ENCODE data around the gene SAPCD2.
"Not testable (repeated sequence)": the region's sequence is repeated elsewhere in the genome, so short reads cannot be mapped to it uniquely, and the experiment has no call there.

Gene SAPCD2

GRCh38 chr9:137064027-137064879, 6.1 kb downstream of the SAPCD2 start:
- DNase-seq (ENCODE audit: low spot score), result peak; percentile 62

- DNase-seq (ENCODE audit: low spot score), result no peak
Measured at GRCh38 chr9:137063311-137064026, 6.9 kb downstream of the SAPCD2 start.

- not testable (repeated sequence) for DNase-seq (ENCODE audit: low spot score)
Measured at GRCh38 chr9:137062798-137063197, 7.6 kb downstream of the SAPCD2 start.

GRCh38 chr9:137062384-137062783, 8.0 kb downstream of the SAPCD2 start:
- DNase-seq (ENCODE audit: low spot score), result no peak

- no peak for DNase-seq (ENCODE audit: low spot score)
Measured at GRCh38 chr9:137058521-137059234, 11.7 kb downstream of the SAPCD2 start.

- no peak for DNase-seq (ENCODE audit: low spot score)
Measured at GRCh38 chr9:137057545-137057944, 12.8 kb downstream of the SAPCD2 start.

GRCh38 chr9:137056739-137057415, 13.5 kb downstream of the SAPCD2 start:
- no peak for DNase-seq (ENCODE audit: low spot score)

GRCh38 chr9:137055385-137056364, 14.7 kb downstream of the SAPCD2 start:
- DNase-seq (ENCODE audit: low spot score), result no peak

- DNase-seq (ENCODE audit: low spot score), result no peak
Measured at GRCh38 chr9:137054932-137055384, 15.4 kb downstream of the SAPCD2 start.

- no peak for DNase-seq (ENCODE audit: low spot score)
Measured at GRCh38 chr9:137053944-137054931, 16.1 kb downstream of the SAPCD2 start, which contains the start of gene ENTPD2. Gene ENTPD2, minus strand, starts transcription at chr9:137054061. Its CDS starts 64 bp downstream, at chr9:137053997.

- no peak for DNase-seq (ENCODE audit: low spot score)
Measured at GRCh38 chr9:137052998-137053943, 17.1 kb downstream of the SAPCD2 start.

- DNase-seq (ENCODE audit: low spot score), result no peak
Measured at GRCh38 chr9:137052293-137052692, 18.1 kb downstream of the SAPCD2 start.

GRCh38 chr9:137051145-137051724, 19.1 kb downstream of the SAPCD2 start:
- no peak for DNase-seq (ENCODE audit: low spot score)

GRCh38 chr9:137050570-137050969, 19.8 kb downstream of the SAPCD2 start:
- no peak for DNase-seq (ENCODE audit: low spot score)

- peak; percentile 73 for DNase-seq (ENCODE audit: low spot score)
Measured at GRCh38 chr9:137049544-137050449, 20.6 kb downstream of the SAPCD2 start.

GRCh38 chr9:137048655-137049543, 21.5 kb downstream of the SAPCD2 start:
- DNase-seq (ENCODE audit: low spot score), result no peak
